Heart left ventricle (tissue), 13 donors: ENCODE measurements around the gene RNF13.

ENCODE experiments used
- CTCF ChIP-seq, 12 donors: fragments of 200-600 bp; sonication (generic) in 4 of 12; IDR thresholded peaks; one replicate each; pipeline versions ENCODE4 v1.5.0 to v1.8.0; 2018 to 2022; ENCODE audit warnings: antibody characterized with exemption in 12 of 12, mild to moderate bottlenecking in 5 of 12
- POLR2A ChIP-seq, 2 donors: fragments of 450-650 bp; IDR thresholded peaks; one replicate each; pipeline ENCODE4 v1.6.1; 2017; ENCODE audit warnings: antibody characterized with exemption in 2 of 2, mild to moderate bottlenecking in 2 of 2, moderate library complexity in 2 of 2
- donor health status: ischemic (EF 13 %, LVEDD 7.1; RV severe dilation, severe dysfunction).
- donor health status: DM: no; HTN: yes; CAD: no.
- donor health status: DM: no; HTN: no; CAD: no.
- donor health status: ischemic (EF 25% LVEDD 6.9; RV normal size, moderate dysfunction).
- donor health status: ischemic (EF 25% LVEDD 5.7; RV mildly dilated, moderate dysfunction).
- donor health status: ischemic (EF 35%, LVEDD 5.7; RV mildly dilated, moderate dysfunction).
- donor health status: nonischemic (EF 11% LVEDD 7.7; RV severe dilation, severe dysfunction).
- donor health status: DM: yes; HTN: yes; CAD: no.
- donor health status: PGD.
- donor health status: ischemic (EF 29% LVEDD 5.4; RV normal size, mild dysfunction).
- donor health status: nonischemic (EF 23%, LVEDD 6.1; RV moderate dilation, normal function).

- TF ChIP-seq CTCF (IDR thresholded peaks at IDR 0.05): no peak
- TF ChIP-seq POLR2A (IDR thresholded peaks at IDR 0.05): no peak
These were observed 128.9 kb downstream of the RNF13 start for GRCh38 chr3:149941946-149942345.
